Measurements from ENCODE around the gene HERPUD1.
"Not testable (repeated sequence)": the region's sequence is repeated elsewhere in the genome, so short reads cannot be mapped to it uniquely, and the experiment has no call there.

Gene HERPUD1

GRCh38 chr16:56964243-56965148 is 32.6 kb downstream of the HERPUD1 start:
- no peak for DNase-seq

- no peak for DNase-seq
These were observed 33.5 kb downstream of the HERPUD1 start for GRCh38 chr16:56965149-56966092.

DNA sequence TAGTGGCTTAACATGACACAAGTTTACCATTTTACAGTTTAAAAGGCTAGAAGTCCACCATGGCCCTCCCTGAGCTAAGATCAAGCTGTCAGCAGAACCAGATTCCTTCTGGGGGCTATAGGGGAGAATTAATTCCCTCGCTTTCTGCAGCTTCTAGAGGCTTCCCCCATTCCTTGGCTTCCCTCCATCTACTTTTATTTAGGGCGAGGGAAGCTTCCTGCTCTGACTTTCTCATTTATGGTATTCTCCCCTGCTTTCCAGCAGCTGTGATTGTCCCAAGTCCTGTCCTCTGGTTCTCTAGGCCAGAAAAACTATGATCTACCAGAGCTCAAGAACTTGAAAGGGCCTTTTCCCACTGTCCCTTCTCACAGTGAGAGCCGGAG is 34.1 kb downstream of the HERPUD1 start:
- DNase-seq: no peak

- DNase-seq: no peak
These were observed 35.8 kb downstream of the HERPUD1 start for GRCh38 chr16:56967733-56968132.

DNA sequence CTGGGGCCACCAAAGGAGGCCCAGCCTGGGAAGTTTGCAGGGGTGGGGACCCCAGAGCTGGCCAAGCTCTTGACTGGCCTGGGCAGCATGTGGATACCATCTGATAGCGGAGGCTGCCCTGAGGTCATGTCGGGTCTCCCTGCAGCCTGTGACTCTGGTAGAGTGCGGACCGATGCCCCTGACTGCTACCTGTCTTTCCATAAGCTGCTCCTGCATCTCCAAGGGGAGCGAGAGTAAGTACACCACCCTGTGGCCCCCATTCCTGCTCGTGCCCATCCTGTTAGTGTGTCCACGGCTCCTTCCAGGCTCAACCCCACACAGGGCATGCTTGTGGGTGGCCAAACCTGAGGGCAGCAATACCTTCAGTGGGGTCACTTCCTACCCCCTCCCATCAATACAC is 37.8 kb downstream of the HERPUD1 start:
- DNase-seq: no peak

DNA sequence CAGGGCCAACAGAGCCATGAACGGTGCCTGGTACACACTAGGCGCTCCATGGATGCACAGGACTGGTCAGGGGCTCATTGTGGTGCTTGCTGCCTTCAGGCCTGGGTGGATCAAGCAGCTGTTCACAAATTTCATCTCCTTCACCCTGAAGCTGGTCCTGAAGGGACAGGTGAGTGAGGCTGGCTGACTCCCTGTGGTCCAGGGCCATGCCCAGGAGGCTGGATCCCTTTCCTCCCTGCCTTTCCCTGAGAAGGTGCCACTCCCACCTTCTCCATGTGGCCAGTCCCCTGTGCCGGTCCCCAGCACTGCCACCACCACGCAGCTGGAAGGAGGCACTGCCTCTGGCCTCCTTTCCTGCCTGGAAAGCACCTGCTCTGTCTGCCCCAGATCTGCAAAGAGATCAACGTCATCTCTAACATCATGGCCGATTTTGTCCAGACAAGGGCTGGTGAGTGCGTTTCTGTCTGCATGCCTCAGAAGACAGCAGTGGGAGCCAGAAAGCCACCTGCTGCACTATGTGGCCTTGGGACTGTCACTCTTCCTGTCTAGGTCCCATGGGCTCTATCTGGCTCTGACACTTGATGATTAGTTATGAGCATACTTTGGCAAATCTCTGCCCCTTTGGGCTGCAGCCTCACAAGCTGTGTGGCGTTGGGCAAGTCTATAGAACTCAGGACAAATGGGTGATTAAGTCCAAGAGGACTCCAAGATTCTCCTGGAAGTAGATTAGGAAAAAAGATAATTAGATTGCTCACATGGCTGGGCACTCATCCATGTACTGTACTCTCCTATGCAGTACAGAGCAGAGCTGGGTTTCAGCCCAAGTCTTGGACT is 39.2 kb downstream of the HERPUD1 start:
- no peak for DNase-seq

DNA sequence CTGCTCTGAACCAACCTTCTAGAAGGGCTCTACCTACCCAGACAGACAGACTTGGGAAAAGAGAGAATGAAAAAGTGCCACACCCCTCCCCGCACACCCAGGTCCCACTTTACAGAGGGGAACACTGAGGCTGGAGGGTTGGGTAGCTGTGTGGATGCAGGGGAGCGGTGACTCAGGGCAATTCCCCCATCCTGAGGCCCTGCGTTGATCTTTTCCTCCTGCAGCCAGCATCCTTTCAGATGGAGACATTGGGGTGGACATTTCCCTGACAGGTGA is 39.8 kb downstream of the HERPUD1 start:
- DNase-seq: no peak

GRCh38 chr16:56972403-56973293 is 40.7 kb downstream of the HERPUD1 start:
- no peak for DNase-seq

DNA sequence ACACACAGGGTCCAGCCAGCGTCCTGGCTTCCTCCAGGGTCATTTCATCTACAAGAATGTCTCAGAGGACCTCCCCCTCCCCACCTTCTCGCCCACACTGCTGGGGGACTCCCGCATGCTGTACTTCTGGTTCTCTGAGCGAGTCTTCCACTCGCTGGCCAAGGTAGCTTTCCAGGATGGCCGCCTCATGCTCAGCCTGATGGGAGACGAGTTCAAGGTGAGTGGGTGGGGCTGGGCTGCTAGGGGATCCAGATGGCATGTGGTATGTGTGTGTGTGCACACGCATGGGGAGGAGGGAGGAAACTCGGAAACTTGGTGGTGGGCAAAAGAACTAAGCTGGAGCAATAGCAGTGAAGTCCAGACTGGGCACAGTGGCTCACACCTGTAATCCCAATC is 41.4 kb downstream of the HERPUD1 start:
- DNase-seq: no peak

DNA sequence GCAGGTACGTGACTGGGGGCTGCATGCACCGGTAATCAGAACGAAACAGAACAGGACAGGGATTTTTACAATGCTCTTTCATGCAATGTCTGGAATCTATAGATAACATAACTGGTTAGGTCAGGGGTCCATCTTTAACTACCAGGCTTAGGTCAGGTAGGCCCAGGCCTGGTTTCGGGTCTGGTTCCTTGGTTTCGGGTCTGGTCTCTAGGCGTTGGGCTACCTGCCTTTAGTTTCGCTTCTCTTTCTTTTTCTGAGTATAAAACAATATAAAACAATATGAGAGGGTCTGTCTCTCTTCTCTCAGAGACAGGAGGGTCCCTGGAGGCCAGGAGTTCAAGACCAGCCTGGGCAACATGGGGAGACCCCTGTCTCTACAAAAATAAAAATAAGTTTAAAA is 42.0 kb downstream of the HERPUD1 start:
- not testable (repeated sequence) for DNase-seq

DNA sequence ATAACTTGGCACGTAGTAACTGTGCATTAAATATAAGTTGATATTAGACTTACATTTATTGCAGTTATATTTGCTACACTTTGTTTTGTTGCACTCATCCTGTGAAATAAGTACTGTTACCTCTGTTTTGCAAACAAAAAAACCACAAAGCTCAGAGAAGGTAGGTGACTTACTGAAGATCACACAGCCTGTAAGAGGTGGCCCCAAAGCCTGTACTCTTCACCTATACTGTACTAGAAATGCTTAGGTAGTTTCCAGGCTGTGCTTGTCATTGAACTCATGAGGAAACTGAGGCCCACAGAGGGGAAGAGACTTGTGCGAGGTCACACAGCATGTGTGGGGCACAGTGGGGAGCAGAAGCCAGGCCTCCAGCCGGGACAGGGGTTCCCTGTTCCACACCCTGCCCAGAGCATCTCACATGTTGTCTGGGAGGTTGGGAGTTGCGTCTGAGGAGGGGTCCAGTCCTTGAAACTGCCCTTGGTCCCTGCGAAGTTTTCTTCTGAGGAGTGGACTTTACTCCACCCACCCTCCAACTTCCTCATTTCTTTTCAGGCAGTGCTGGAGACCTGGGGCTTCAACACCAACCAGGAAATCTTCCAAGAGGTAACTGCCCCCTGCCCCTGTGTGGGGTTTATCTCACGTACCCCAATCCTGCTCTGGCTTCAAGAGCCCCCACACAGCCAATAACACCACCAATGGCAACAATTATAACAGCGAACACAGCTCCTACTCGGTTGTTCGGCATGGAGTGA is 42.8 kb downstream of the HERPUD1 start:
- DNase-seq: no peak

DNA sequence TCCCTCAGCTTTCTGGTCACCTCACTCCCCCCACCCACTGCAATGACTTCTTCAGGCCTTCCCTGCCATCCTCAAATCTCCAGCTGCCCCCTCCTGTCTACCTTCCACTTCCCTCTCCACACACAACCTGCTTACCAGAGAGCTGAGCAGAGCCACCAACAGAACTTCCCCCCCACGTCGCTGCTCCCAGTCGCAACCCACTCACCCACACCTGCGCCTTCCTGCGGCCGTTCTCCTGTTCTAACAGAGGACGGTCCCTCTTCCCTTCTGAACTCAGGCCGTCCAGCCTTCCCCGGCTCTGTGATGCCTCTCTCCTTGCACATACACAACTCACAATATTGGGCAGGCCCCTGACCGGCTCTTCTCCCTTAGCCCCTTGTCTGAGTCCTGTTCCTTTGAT is 43.8 kb downstream of the HERPUD1 start:
- DNase-seq: no peak

- DNase-seq: no peak
These were observed 45.3 kb downstream of the HERPUD1 start for GRCh38 chr16:56977216-56977615.

DNA sequence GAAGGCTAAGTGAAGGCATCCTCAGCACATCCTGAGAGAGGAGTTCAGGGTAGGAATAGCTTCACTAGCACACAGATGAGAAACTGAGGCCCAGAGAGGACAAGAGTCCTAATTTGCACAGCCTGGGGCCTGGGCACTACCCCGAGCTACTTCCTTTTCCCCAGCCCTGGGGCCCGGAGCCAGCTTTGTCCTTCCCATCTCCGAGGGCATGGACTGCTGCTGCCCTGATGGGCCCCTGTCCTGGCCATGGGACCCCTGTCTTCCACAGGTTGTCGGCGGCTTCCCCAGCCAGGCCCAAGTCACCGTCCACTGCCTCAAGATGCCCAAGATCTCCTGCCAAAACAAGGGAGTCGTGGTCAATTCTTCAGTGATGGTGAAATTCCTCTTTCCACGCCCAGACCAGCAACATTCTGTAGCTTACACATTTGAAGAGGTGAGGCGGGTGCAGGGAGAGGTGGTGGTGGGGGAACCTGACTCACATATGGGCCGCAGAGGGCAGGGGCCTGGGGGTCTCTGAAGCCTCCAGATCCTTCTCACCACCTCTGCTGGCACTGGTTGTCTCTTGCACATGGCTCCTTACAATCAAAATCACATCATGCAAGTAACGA is 46.0 kb downstream of the HERPUD1 start:
- DNase-seq: no peak

DNA sequence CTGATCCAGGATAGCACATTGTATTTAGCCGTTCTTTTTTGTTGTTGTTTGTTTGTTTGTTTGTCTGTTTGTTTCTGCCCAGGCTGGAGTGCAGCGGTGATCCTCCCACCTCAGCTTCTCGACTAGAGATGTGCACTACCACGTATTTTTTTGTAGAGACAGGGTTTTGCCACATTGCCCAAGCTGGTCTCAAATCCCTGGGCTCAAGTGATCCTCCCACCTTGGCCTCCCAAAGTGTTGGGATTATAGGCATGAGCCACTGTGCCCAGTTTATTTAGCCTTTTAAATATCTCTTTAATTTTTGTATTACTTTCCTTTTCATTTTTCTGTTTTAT is 48.2 kb downstream of the HERPUD1 start:
- DNase-seq: no peak

DNA sequence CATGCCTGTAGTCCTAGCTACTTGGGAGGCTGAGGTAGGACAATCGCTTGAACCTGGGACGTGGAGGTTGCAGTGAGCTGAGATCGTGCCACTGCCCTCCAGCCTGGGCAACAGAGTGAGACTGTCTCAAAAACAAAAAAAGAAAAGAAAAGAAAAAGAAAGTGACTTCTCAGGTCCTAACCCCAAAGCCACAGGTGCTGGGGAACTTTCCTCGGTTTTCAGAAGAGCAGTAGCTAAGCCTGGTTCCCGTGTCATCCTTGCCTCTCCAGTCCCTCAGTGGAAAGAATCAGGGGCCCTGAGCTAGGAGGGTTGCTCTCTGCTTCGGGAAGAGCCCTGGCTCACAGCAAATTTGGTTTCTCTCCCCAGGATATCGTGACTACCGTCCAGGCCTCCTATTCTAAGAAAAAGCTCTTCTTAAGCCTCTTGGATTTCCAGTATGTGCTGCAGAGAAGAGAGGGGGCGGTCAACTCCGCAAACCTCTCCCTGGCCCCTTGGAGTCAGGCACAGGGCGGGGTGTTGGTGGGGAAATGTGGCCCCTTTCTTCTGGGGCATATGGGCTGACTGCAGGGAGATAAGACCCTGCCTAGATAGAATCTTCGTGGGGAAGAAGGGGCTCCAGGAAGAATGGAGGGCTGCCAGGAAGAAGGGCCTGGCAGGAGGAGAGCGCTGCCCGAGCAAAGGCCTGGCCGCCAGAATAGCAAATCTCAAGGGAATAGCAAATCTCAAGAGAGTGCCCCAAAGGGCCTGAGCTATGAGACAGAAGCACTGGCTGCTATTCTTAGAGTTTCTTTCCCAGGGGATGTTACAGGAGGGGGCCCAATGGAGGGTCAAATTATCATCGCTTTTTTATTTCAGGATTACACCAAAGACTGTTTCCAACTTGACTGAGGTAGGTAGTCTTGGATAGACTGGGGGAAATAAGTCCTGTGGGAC is 49.1 kb downstream of the HERPUD1 start:
- no peak for DNase-seq

GRCh38 chr16:56981729-56982271 is 49.9 kb downstream of the HERPUD1 start:
- DNase-seq: no peak

GRCh38 chr16:56982695-56983094 is 50.8 kb downstream of the HERPUD1 start:
- no peak for DNase-seq

DNA sequence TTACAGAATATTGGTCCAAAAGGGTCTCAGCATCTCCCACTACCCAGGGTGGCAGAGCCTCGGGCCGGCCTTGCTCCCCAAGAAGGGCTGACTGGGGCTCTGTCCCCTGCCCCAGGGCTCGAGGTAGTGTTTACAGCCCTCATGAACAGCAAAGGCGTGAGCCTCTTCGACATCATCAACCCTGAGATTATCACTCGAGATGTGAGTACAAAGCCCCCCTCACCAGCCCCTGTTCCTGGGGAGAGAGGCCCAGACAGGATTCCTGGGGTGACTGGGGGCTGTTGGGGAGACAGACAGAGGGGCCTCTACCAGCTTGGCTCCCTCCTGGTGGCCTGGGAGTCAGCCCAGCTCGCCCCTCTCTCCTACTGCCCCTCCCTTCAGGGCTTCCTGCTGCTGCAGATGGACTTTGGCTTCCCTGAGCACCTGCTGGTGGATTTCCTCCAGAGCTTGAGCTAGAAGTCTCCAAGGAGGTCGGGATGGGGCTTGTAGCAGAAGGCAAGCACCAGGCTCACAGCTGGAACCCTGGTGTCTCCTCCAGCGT is 51.3 kb downstream of the HERPUD1 start:
- DNase-seq: no peak
